NCI-H1930 (cell line): Measurements from ENCODE around the gene CFAP74.

Experiments used
- DNase-seq, 2 experiments: peaks; one replicate each; lab custom pipeline; 2025; lab: John Stamatoyannopoulos, UW

CFAP74 gene

DNA sequence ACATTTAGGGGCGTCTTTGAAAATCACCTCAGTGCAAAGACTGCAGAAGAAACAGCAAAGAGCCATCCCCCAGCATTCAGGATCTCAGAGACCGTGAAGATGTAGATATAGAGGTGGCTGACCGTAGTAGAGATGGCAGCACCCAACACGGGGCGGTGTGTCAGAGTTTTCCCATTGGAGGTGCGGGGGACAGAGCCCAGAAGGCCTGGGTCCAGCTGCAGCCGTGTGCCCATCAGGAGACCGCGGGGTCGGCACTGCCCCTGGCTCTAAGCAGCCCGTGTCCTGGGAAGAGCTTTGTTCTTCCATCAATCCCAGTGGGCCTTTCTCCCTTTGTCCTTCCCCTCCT lies 16.7 kb upstream of the CFAP74 start:
- no peak for DNase-seq

DNA sequence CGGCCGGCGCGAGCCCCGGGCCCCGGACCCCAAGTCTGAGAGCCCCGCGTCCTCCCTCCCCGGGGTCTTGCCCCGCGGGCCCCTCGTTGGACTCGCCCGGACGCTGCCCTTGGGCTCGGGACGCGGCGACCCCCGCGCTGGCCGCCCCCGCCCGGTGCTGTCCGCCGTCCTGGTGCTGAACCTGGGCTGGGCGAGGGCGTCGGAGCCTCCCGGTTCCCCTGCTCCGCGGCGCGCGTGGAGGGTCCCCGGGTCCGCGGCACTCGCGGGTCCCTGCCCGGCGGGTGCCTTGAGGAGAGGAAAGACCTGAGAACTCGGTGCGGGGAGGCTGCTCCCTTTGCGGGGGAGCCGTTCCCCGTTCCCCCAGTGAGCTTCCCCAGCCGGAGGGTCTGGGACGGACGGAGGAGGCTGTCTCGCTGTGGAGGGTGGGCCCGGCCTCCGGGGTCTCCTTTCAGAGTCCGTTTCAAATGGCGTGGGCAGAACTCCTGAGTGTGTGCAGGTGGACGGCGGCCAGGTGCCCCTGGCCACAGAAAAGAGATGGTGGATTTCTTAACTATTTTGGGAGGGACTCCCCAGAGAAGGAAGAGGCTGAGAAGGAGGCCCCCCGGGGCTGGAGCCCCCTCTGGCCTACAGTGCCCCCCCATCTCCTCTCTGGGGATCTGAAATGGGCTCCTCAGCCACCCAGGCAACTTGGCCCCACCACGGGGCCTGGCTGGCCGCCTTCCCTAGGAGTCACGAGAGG lies 16.2 kb upstream of the CFAP74 start:
- DNase-seq: no peak

- peak in 1 of 2 experiments; percentile 39 for DNase-seq
Measured at GRCh38 chr1:2019172-2019543, 15.6 kb upstream of the CFAP74 start, which contains the start of gene GABRD. GABRD (plus strand) TSS chr1:2019345; CDS start chr1:2019424, 79 bp downstream.

- DNase-seq: no peak
Measured at GRCh38 chr1:2018217-2019171, 14.9 kb upstream of the CFAP74 start.

- DNase-seq: no peak
Measured at GRCh38 chr1:2016123-2016522, 12.5 kb upstream of the CFAP74 start.

- no peak for DNase-seq
Measured at GRCh38 chr1:2014741-2015735, 11.5 kb upstream of the CFAP74 start.

DNA sequence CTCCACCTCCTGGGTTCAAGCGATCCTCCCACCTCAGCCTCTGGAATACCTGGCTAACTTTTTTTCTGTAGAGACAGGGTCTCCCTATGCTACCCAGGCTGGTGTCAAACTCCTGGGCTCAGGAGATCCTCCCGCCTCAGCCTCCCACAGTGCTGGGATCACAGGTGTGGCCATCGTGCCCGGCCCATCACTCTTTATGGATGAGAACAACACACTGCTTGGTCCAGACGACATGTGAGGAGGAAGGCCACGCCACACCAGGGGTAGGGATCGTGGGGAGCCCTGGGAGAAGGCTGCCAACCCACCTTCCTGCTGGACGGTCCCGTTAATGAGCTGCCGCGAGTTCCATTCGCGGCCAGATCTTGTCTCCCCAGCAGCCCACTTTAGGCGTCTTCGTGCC lies 10.6 kb upstream of the CFAP74 start:
- no peak for DNase-seq

GRCh38 chr1:2009101-2010053 lies 5.8 kb upstream of the CFAP74 start:
- no peak for DNase-seq

DNA sequence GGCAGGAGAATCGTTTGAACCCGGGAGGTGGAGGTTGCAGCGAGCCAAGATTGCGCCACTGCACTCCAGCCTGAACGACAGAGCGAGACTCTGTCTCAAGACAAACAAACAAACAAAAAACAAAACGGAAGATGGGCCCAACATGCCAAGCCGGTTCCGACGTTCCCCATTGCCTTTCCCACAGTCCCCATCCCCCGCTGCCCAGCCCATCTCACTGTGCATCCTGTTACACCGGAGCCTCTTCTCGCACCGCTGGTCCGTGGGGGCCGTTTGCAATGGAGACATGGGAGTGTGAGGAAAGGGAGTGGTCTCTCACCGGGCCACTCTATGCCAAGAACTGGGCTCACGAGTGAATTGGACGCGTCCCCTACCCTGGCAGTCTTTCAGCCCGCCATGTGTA lies 1.3 kb upstream of the CFAP74 start:
- no peak for DNase-seq

DNA sequence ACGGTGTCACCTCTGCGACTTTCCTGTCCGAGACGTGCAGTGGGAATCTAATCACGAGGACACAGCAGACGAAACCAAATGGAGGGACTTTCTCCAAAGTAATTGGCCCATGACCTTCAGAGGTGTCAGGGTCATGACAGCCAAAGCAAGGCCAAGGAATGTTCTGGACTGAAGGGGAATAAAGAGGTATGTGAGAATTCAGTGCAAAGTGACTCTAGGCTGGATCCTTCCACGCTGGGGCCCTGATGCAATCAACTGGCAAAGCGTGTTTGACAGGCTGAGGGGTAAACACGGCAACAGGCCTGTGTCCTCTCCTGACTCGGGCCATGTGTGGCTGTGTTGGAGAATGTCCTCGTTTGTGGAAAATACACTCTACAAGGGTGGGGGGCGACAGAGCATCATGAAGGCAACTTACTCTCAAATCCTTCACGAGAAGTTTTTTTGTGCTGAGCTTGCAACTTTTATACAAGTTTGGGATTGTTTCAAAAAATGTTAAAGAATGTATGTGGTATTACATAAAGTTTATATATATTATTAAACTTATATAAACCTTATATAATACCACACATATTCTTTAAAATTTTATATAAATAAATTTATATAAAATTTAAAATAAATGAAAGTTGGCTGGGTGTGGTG lies 1.7 kb downstream of the CFAP74 start:
- no peak for DNase-seq

DNA sequence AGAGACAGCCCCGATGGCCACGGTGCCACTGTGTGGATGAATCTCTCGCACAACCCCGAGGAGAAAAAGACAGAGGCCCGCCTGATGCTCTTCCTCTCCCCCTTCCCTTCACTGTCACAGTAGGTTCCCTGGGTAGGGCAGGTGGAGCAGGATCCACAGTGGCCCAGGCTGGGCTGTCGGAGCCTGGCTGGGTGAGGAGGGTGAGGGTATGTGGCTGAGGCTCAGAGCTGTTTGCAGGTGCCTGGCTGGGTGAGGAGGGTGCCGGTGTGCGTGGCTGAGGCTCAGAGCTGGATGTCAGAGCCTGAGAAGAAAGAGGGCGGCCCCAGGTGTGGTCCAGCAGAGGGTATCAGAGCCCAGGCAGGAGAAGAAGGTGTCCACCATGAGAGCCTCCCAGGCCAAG lies 2.7 kb downstream of the CFAP74 start:
- no peak for DNase-seq

GRCh38 chr1:2000432-2000831 lies 3.2 kb downstream of the CFAP74 start:
- DNase-seq: no peak

GRCh38 chr1:1997576-1997975 lies 6.0 kb downstream of the CFAP74 start:
- no peak for DNase-seq

GRCh38 chr1:1996207-1996651 lies 7.4 kb downstream of the CFAP74 start:
- DNase-seq: no peak

- DNase-seq: no peak
Measured at GRCh38 chr1:1994536-1994935, 9.1 kb downstream of the CFAP74 start.

- DNase-seq: no peak
Measured at GRCh38 chr1:1990222-1990621, 13.4 kb downstream of the CFAP74 start.

GRCh38 chr1:1989789-1990188 lies 13.8 kb downstream of the CFAP74 start:
- DNase-seq: no peak

GRCh38 chr1:1989102-1989542 lies 14.5 kb downstream of the CFAP74 start:
- no peak for DNase-seq

DNA sequence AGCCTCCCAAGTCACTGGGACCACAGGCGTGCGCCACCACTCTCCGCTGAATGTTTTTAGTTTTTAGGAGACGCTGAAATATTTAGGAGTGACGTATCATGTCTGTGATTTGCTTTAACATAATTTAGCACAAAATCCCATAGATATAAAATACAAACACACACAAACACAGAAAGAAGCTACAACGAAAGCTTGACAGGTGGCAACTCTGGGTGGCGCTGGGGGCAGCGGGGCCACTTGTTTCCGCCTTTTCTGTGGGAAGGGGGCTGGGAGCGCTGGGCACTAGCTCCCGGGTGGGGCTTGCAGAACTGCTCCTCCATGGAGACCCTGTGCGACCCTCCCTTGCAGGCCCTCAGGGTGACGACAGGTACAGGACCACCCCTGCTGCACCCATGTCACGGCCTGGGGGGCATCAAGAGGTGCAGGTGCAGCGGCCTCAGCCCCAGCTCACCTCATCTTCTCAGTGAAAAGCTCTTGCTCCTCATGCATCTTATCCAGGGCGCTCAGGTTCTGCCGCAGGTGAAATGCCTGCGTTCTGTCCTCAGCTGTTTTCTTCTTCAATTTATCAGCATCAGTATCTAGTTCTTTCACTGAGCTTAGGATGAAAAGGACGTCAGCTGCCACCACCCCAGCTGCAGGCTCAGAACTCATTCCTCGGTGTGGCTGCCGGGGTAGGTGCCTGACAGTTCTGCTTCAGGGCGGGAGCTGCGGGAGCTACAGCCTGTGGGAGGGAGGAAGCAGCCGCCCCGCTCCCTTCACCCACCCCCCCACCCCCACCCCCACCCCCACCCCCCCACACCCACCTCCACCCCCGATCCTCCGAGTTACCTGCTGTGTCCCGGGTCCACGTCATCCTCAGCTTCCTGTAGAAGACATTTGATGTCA lies 15.3 kb downstream of the CFAP74 start:
- DNase-seq: no peak
